ENCODE data around the gene KCNQ5. TPM values are rescaled to one million over a fixed set of nuclear protein-coding genes. Genes with fewer than 3 reads are reported as not detected.
A peak's percentile ranks its signal among the peaks of the same experiment; 100 is the strongest.

The KCNQ5 gene
- total and polyA plus RNA-seq, 2 of the 8 experiments (the other 6 are each of a cell fraction or from before 2014, with no cell fraction given), result 0.83 to 1.2 TPM

- Histone ChIP-seq H3K79me1 (ENCODE audit: low read depth, low read length) (no peaks in the 10 kb centered on the region), H2BK15ac (ENCODE audit: low read length) (no peak overlapping the region), H2BK20ac (ENCODE audit: low read length) (no peak overlapping the region), H3K23me2 (ENCODE audit: low read depth, low read length) (no peaks in the 10 kb centered on the region), H3K36me3 (ENCODE audit: control insufficient read depth in 2 of 4, insufficient read depth in 4 of 4, low read length in 3 of 4) (no peaks in the 10 kb centered on the region), H2AFZ (ENCODE audit: low read length) (no peak overlapping the region), H4K91ac (replicated peaks; ENCODE audit: insufficient read length, low read length) (no peak overlapping the region), H2BK5ac (ENCODE audit: low read depth, low read length) (no peak overlapping the region), H4K5ac (ENCODE audit: insufficient read length, low read depth, low read length) (no peak overlapping the region), H2AK5ac (ENCODE audit: low read depth, low read length) (no peak overlapping the region), H4K8ac (ENCODE audit: extremely low read depth, insufficient read depth, low read length) (no peak overlapping the region), H3K4me2 (ENCODE audit: insufficient read depth in 1 of 2, low read depth in 2 of 2, low read length in 2 of 2) (no peak overlapping the region), H3K18ac (ENCODE audit: extremely low read depth, low read length) (no peak overlapping the region), H3K27me3 (replicated peaks in 1 of 4; ENCODE audit: control insufficient read depth in 3 of 4, extremely low read depth in 1 of 4, insufficient read depth in 3 of 4, low read length in 3 of 4) (no peaks in the 10 kb centered on the region), H3K56ac (replicated peaks; ENCODE audit: insufficient read length, low read depth, low read length) (no peak overlapping the region), H4K20me1 (replicated peaks in 1 of 2; ENCODE audit: control insufficient read depth in 1 of 2, insufficient read depth in 2 of 2, low read length in 2 of 2) (no peaks in the 10 kb centered on the region), H3K4me3 (ENCODE audit: extremely low read depth in 1 of 4, insufficient read depth in 2 of 4, low read depth in 3 of 4, low read length in 4 of 4) (no peak overlapping the region), H3K14ac (ENCODE audit: insufficient read length) (no peak overlapping the region), H3K79me2 (ENCODE audit: control insufficient read depth in 1 of 2, insufficient read depth in 2 of 2, low read length in 2 of 2) (no peaks in the 10 kb centered on the region), H2BK120ac (replicated peaks; ENCODE audit: low read depth, low read length) (no peak overlapping the region), H3K9me3 (ENCODE audit: insufficient read depth in 2 of 2, low read depth in 1 of 2, low read length in 1 of 2) (no peaks in the 10 kb centered on the region), H2BK12ac (ENCODE audit: low read depth, low read length) (no peak overlapping the region), H3K27ac (ENCODE audit: low read depth, low read length) (no peak overlapping the region), H3K23ac (ENCODE audit: insufficient read length) (no peak overlapping the region), H3K4ac (replicated peaks; ENCODE audit: insufficient read length, low read depth, low read length) (no peak overlapping the region), H3K4me1 (replicated peaks in 1 of 4; ENCODE audit: control insufficient read depth in 3 of 4, insufficient read depth in 4 of 4, low read length in 3 of 4) (peaks cover under 1 to 14% (median 6%) of the 10 kb centered on the region in 4 experiments; a peak in 4 of 7 replicates), H3K9ac (replicated peaks in 1 of 4; ENCODE audit: extremely low read depth in 1 of 4, low read depth in 3 of 4, low read length in 3 of 4) (no peak overlapping the region)
- ChIA-PET CTCF (ENCODE audit: partially characterized antibody) (interaction anchor here (0.8 to 1.3 kb wide), 3 partner anchors 51 to 466 kb away, joined by 3 to 5 read pairs (median 3); no protein-coding TSS in a partner anchor), POLR2A (ENCODE audit: partially characterized antibody) (interaction anchor here (0.7 kb wide), 1 partner anchor 46 kb away, joined by 3 read pairs; no protein-coding TSS in a partner anchor)
- no peak for DNase-seq (ENCODE audit: low read depth in 1 of 2, low spot score in 2 of 2)
- 65% methylated on average over 2 of the region's 2 CpGs; no CpG with 5 or more reads in 1 of the 2 experiments for WGBS, 2 experiments (ENCODE audit: extremely low coverage in 1 of 2, insufficient coverage in 1 of 2, insufficient read length in 1 of 2, insufficient replicate concordance in 2 of 2, low coverage in 1 of 2, low lambda C conversion rate in 2 of 2, missing lambda C conversion rate in 1 of 2)
- no peak for FAIRE-seq
- TF ChIP-seq SP2 (IDR thresholded peaks at IDR 0.05; ENCODE audit: low read length) (no peak), TAF7 (optimal IDR thresholded peaks at IDR 0.05; ENCODE audit: borderline replicate concordance, low read depth, low read length) (no peak), NRF1 (IDR thresholded peaks at IDR 0.05; ENCODE audit: low read depth, low read length) (no peak), TEAD4 (IDR thresholded peaks at IDR 0.05; ENCODE audit: low read depth, low read length) (peak; percentile 89)
These were observed 460.1 kb downstream of the KCNQ5 start for GRCh38 chr6:73081955-73082354.

Data from H1 (cell line).